GM23338 (cell line): ENCODE results near the gene IL23R.

Source experiments
- CREB1 ChIP-seq: fragments of 250-450 bp; sonication (Bioruptor Pico); IDR thresholded peaks from 2 replicates; pipeline ENCODE4 v1.5.0; 2020; ENCODE audit warnings: low read depth, mild to moderate bottlenecking, moderate library complexity
- CTCF ChIP-seq, 2 experiments: fragments of 200-600 bp in 1 of 2; sonication (generic) in 1 of 2; conservative IDR thresholded peaks; 2 replicates each; pipeline versions ENCODE4 v1.5.1 to v1.6.1; 2016 to 2017; ENCODE audit warnings: antibody characterized with exemption in 2 of 2, low read depth in 2 of 2, mild to moderate bottlenecking in 2 of 2, moderate library complexity in 1 of 2
- EZH2 ChIP-seq: fragments of 200-600 bp; sonication (generic); IDR thresholded peaks from one replicate; pipeline ENCODE4 v1.8.0; 2017; ENCODE audit warnings: antibody characterized with exemption, mild to moderate bottlenecking, low read depth; ENCODE audit not compliant: unreplicated experiment
- EZH2phosphoT487 ChIP-seq: fragments of 200-600 bp; sonication (generic); IDR thresholded peaks from one replicate; pipeline ENCODE4 v1.8.1; 2018; ENCODE audit warnings: antibody characterized with exemption; ENCODE audit not compliant: unreplicated experiment
- JUNB ChIP-seq: IDR thresholded peaks from one replicate; pipeline ENCODE4 v1.6.1; 2016; ENCODE audit warnings: antibody characterized with exemption; ENCODE audit not compliant: unreplicated experiment
- NANOG ChIP-seq: IDR thresholded peaks from 2 replicates; pipeline ENCODE4 v1.6.1; 2016; ENCODE audit warnings: antibody characterized with exemption, borderline replicate concordance
- POLR2AphosphoS5 ChIP-seq: IDR thresholded peaks from 2 replicates; pipeline ENCODE4 v1.6.1; 2016; ENCODE audit warnings: antibody characterized with exemption, low read depth
- ZNF114 ChIP-seq: fragments of 250-450 bp; sonication (Bioruptor Pico); IDR thresholded peaks from 2 replicates; pipeline ENCODE4 v1.5.0; 2020; ENCODE audit warnings: mild to moderate bottlenecking, moderate library complexity
- ZNF331 ChIP-seq: fragments of 250-450 bp; sonication (Bioruptor Pico); IDR thresholded peaks from 2 replicates; pipeline ENCODE4 v1.5.0; 2020; ENCODE audit warnings: low read depth, mild to moderate bottlenecking, moderate library complexity
- TF ChIP-seq, protein P1 (sequence below): IDR thresholded peaks from one replicate; pipeline ENCODE4 v1.6.1; 2018; ENCODE audit warnings: antibody characterized with exemption; ENCODE audit not compliant: unreplicated experiment

DNA sequence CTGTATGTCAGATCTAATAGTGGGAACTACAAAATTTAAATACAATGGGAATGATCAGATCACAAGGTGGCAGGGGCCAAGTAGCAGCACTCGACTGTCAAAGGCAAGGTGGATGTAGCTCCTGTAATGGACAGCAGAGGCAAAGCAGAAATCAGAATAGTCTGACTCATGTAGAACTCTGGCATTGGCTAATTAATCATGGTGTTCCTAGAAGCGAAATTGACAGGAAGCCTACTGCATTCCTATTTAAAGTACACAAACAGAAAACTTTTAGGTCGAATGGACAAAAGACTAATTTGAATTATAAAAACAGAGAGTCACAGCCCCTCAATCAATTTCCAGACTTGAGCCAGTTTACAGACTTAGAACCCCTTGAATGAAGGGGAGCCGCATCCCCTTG lies 124.0 kb downstream of the IL23R start:
- TF ChIP-seq CTCF (conservative IDR thresholded peaks at IDR 0.05; ENCODE audit: low read depth in 2 of 2) = no peak
- no peak for TF ChIP-seq POLR2AphosphoS5
- TF ChIP-seq EZH2 = no peak
- TF ChIP-seq ZNF331 (CRISPR knock-in tag) = no peak
- no peak for TF ChIP-seq CREB1 (CRISPR knock-in tag)
- no peak for TF ChIP-seq NANOG
- TF ChIP-seq ZNF114 (CRISPR knock-in tag) = no peak
- no peak for TF ChIP-seq JUNB
- TF ChIP-seq, protein P1, sequence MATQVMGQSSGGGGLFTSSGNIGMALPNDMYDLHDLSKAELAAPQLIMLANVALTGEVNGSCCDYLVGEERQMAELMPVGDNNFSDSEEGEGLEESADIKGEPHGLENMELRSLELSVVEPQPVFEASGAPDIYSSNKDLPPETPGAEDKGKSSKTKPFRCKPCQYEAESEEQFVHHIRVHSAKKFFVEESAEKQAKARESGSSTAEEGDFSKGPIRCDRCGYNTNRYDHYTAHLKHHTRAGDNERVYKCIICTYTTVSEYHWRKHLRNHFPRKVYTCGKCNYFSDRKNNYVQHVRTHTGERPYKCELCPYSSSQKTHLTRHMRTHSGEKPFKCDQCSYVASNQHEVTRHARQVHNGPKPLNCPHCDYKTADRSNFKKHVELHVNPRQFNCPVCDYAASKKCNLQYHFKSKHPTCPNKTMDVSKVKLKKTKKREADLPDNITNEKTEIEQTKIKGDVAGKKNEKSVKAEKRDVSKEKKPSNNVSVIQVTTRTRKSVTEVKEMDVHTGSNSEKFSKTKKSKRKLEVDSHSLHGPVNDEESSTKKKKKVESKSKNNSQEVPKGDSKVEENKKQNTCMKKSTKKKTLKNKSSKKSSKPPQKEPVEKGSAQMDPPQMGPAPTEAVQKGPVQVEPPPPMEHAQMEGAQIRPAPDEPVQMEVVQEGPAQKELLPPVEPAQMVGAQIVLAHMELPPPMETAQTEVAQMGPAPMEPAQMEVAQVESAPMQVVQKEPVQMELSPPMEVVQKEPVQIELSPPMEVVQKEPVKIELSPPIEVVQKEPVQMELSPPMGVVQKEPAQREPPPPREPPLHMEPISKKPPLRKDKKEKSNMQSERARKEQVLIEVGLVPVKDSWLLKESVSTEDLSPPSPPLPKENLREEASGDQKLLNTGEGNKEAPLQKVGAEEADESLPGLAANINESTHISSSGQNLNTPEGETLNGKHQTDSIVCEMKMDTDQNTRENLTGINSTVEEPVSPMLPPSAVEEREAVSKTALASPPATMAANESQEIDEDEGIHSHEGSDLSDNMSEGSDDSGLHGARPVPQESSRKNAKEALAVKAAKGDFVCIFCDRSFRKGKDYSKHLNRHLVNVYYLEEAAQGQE = no peak
- no peak for TF ChIP-seq EZH2phosphoT487
